HG03159 (cell line): ENCODE measurements around the gene LIN28A.

Experiments used
- ATAC-seq: cut with Tn5 transposase; IDR thresholded peaks from one replicate; pipeline ENCODE4 v1.9.1; 2021; ENCODE audit warnings: mild to moderate bottlenecking, moderate library complexity; ENCODE audit not compliant: unreplicated experiment

The LIN28A gene

GRCh38 chr1:26387447-26387846 lies 23.2 kb upstream of the LIN28A start:
- ATAC-seq = no peak

- no peak for ATAC-seq
Measured at GRCh38 chr1:26388791-26389445, 21.7 kb upstream of the LIN28A start.

GRCh38 chr1:26389604-26390247 lies 20.9 kb upstream of the LIN28A start:
- ATAC-seq = no peak

GRCh38 chr1:26391450-26391849 lies 19.2 kb upstream of the LIN28A start:
- no peak for ATAC-seq

GRCh38 chr1:26395754-26396153 lies 14.9 kb upstream of the LIN28A start:
- no peak for ATAC-seq

- no peak for ATAC-seq
Measured at GRCh38 chr1:26399034-26399433, 11.6 kb upstream of the LIN28A start.

- no peak for ATAC-seq
Measured at GRCh38 chr1:26401891-26402290, 8.7 kb upstream of the LIN28A start.

- ATAC-seq = no peak
Measured at GRCh38 chr1:26403656-26404055, 7.0 kb upstream of the LIN28A start.

- ATAC-seq = no peak
Measured at GRCh38 chr1:26404641-26405040, 6.0 kb upstream of the LIN28A start.

GRCh38 chr1:26405281-26405915 lies 5.2 kb upstream of the LIN28A start:
- ATAC-seq = no peak

- ATAC-seq = no peak
Measured at GRCh38 chr1:26408604-26409003, 2.0 kb upstream of the LIN28A start.

GRCh38 chr1:26409191-26409807 lies 1.3 kb upstream of the LIN28A start:
- no peak for ATAC-seq

- no peak for ATAC-seq
Measured at GRCh38 chr1:26411624-26412074, 1.0 kb downstream of the LIN28A start.

GRCh38 chr1:26412180-26412840 lies 1.7 kb downstream of the LIN28A start:
- ATAC-seq = no peak

- no peak for ATAC-seq
Measured at GRCh38 chr1:26413031-26413430, 2.4 kb downstream of the LIN28A start.

GRCh38 chr1:26417111-26417759 lies 6.6 kb downstream of the LIN28A start:
- no peak for ATAC-seq

GRCh38 chr1:26418865-26419349 lies 8.3 kb downstream of the LIN28A start:
- ATAC-seq = no peak

GRCh38 chr1:26419494-26419893 lies 8.9 kb downstream of the LIN28A start:
- ATAC-seq = no peak

GRCh38 chr1:26429721-26430120 lies 19.1 kb downstream of the LIN28A start:
- no peak for ATAC-seq

GRCh38 chr1:26431979-26432695 lies 21.5 kb downstream of the LIN28A start, which contains the start of gene DHDDS:
DHDDS (plus strand) TSS chr1:26432321; CDS start chr1:26432946, 625 bp downstream.
- ATAC-seq = peak; percentile 92
